WTC11 (cell line): Measurements from ENCODE around the gene MOB3B. TPM values are rescaled to one million over a fixed set of nuclear protein-coding genes. Genes with fewer than 3 reads are reported as not detected.

Experiments
- ATAC-seq: fragments of 200-7000 bp; cut with Tn5 transposase; 2 replicates; pipeline ENCODE4 v1.10.0; 2021; ENCODE audit warnings: mild to moderate bottlenecking, moderate library complexity
- CTCF ChIA-PET: fragments of 300-600 bp; sonication (Branson Sonifier 250); formaldehyde crosslinking; loops from one replicate; lab custom pipeline; 2021; ENCODE audit warnings: antibody characterized with exemption; lab: Charles Lee
- POLR2A ChIA-PET: fragments of 350-600 bp; sonication (Branson Sonifier 250); formaldehyde crosslinking; loops from one replicate; lab custom pipeline; 2021; ENCODE audit warnings: antibody characterized with exemption; lab: Charles Lee
- DNase-seq: peaks from one replicate; pipeline ENCODE4 v3.0.0; 2021; ENCODE audit warnings: low spot score
- H3K27ac Mint-ChIP-seq: 2 replicates; pipeline ENCODE4 v1.8.0; 2021; ENCODE audit warnings: mixed read lengths
- H3K27me3 Mint-ChIP-seq: 2 replicates; pipeline ENCODE4 v1.8.0; 2021; ENCODE audit warnings: low read depth, mild to moderate bottlenecking, moderate library complexity, mixed read lengths
- H3K36me3 Mint-ChIP-seq: 2 replicates; pipeline ENCODE4 v1.8.0; 2021; ENCODE audit warnings: mixed read lengths
- H3K4me1 Mint-ChIP-seq: 2 replicates; pipeline ENCODE4 v1.8.0; 2022; ENCODE audit warnings: mixed read lengths
- H3K4me3 Mint-ChIP-seq: 2 replicates; pipeline ENCODE4 v1.8.0; 2021; ENCODE audit warnings: mild to moderate bottlenecking, moderate library complexity, mixed read lengths
- H3K9me3 Mint-ChIP-seq: 2 replicates; pipeline ENCODE4 v1.8.0; 2021; ENCODE audit warnings: mixed read lengths
- ATF6 ChIP-seq: sonication (generic); formaldehyde crosslinking; IDR thresholded peaks from 2 replicates; pipeline ENCODE4 v1.8.1; 2023; ENCODE audit warnings: mild to moderate bottlenecking, missing genetic modification reagents
- FOXP4 ChIP-seq: sonication (generic); formaldehyde crosslinking; IDR thresholded peaks from 2 replicates; pipeline ENCODE4 v1.8.0; 2022; ENCODE audit warnings: mild to moderate bottlenecking, missing genetic modification reagents
- GABPB1 ChIP-seq: sonication (generic); formaldehyde crosslinking; IDR thresholded peaks from 2 replicates; pipeline ENCODE4 v1.8.1; 2023; ENCODE audit warnings: mild to moderate bottlenecking, missing genetic modification reagents
- GRHL2 ChIP-seq: fragments of 250-450 bp; sonication (Bioruptor Pico); IDR thresholded peaks from 2 replicates; pipeline ENCODE4 v1.8.0; 2022; ENCODE audit warnings: mild to moderate bottlenecking, moderate library complexity; ENCODE audit not compliant: insufficient replicate concordance, severe bottlenecking
- GTF2I ChIP-seq: fragments of 250-450 bp; sonication (Bioruptor Pico); conservative IDR thresholded peaks from 2 replicates; pipeline ENCODE4 v1.4.0; 2021; ENCODE audit warnings: mild to moderate bottlenecking
- IRF2 ChIP-seq: sonication (generic); formaldehyde crosslinking; IDR thresholded peaks from 2 replicates; pipeline ENCODE4 v1.8.0; 2022; ENCODE audit warnings: low read depth, missing genetic modification reagents, borderline replicate concordance
- JAZF1 ChIP-seq: fragments of 250-450 bp; sonication (Bioruptor Pico); IDR thresholded peaks from 2 replicates; pipeline ENCODE4 v1.9.0; 2021; ENCODE audit warnings: moderate library complexity, mild to moderate bottlenecking, inconsistent platforms
- JUN ChIP-seq: sonication (generic); formaldehyde crosslinking; IDR thresholded peaks from 2 replicates; pipeline ENCODE4 v1.8.0; 2023; ENCODE audit warnings: mild to moderate bottlenecking, missing genetic modification reagents
- NFE2L1 ChIP-seq: sonication (generic); formaldehyde crosslinking; IDR thresholded peaks from 2 replicates; pipeline ENCODE4 v1.8.1; 2023; ENCODE audit warnings: missing genetic modification reagents
- RORB ChIP-seq: fragments of 250-450 bp; sonication (Bioruptor Pico); IDR thresholded peaks from 2 replicates; pipeline ENCODE4 v1.9.0; 2021; ENCODE audit warnings: mild to moderate bottlenecking
- SMAD3 ChIP-seq: sonication (generic); formaldehyde crosslinking; IDR thresholded peaks from 2 replicates; pipeline ENCODE4 v1.8.0; 2022; ENCODE audit warnings: missing genetic modification reagents, mild to moderate bottlenecking, borderline replicate concordance
- TP53 ChIP-seq: sonication (generic); formaldehyde crosslinking; IDR thresholded peaks from 2 replicates; pipeline ENCODE4 v1.8.1; 2023; ENCODE audit warnings: mild to moderate bottlenecking, missing genetic modification reagents
- ZNF281 ChIP-seq: sonication (generic); formaldehyde crosslinking; IDR thresholded peaks from 2 replicates; pipeline ENCODE4 v1.8.0; 2023; ENCODE audit warnings: mild to moderate bottlenecking, missing genetic modification reagents
- total RNA-seq: library from RNA; stranded (reverse); gene quantifications from 3 replicates; pipeline ENCODE4 v1.2.3, GENCODE V29; 2021
- TF ChIP-seq, protein P1 (sequence below): sonication (generic); formaldehyde crosslinking; IDR thresholded peaks from 2 replicates; pipeline ENCODE4 v1.8.1; 2023; ENCODE audit warnings: mild to moderate bottlenecking, missing genetic modification reagents, moderate library complexity
- TF ChIP-seq, protein P2 (sequence below): fragments of 250-450 bp; sonication (Bioruptor Pico); IDR thresholded peaks from 2 replicates; pipeline ENCODE4 v1.8.0; 2021; ENCODE audit warnings: mild to moderate bottlenecking
- TF ChIP-seq, protein P3 (sequence below): sonication (generic); formaldehyde crosslinking; IDR thresholded peaks from 2 replicates; pipeline ENCODE4 v1.8.1; 2022; ENCODE audit warnings: mild to moderate bottlenecking, moderate library complexity, missing genetic modification reagents

MOB3B gene
- total RNA-seq, 1 experiment from 2014 or later, result 25.1 TPM

- TF ChIP-seq, protein P1, sequence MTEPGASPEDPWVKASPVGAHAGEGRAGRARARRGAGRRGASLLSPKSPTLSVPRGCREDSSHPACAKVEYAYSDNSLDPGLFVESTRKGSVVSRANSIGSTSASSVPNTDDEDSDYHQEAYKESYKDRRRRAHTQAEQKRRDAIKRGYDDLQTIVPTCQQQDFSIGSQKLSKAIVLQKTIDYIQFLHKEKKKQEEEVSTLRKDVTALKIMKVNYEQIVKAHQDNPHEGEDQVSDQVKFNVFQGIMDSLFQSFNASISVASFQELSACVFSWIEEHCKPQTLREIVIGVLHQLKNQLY, result no peak
- TF ChIP-seq, protein P2, sequence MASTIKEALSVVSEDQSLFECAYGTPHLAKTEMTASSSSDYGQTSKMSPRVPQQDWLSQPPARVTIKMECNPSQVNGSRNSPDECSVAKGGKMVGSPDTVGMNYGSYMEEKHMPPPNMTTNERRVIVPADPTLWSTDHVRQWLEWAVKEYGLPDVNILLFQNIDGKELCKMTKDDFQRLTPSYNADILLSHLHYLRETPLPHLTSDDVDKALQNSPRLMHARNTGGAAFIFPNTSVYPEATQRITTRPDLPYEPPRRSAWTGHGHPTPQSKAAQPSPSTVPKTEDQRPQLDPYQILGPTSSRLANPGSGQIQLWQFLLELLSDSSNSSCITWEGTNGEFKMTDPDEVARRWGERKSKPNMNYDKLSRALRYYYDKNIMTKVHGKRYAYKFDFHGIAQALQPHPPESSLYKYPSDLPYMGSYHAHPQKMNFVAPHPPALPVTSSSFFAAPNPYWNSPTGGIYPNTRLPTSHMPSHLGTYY, result no peak
These were observed 176.5 kb downstream of the MOB3B start (continued) for GRCh38 chr9:27353166-27353473.

GRCh38 chr9:27352457-27353165 is 177.0 kb downstream of the MOB3B start:
- peaks cover 6% of the 10 kb centered on the region; the same call in 1 of the 2 replicates for H3K36me3 Mint-ChIP-seq
- ChIA-PET POLR2A (no interaction called here), CTCF (interaction anchor here (2.5 kb wide), 1 partner anchor 17 kb away, joined by 5 read pairs; no protein-coding TSS in a partner anchor)
- no peak for TF ChIP-seq SMAD3
- no peak for TF ChIP-seq RORB
- TF ChIP-seq, protein P3, sequence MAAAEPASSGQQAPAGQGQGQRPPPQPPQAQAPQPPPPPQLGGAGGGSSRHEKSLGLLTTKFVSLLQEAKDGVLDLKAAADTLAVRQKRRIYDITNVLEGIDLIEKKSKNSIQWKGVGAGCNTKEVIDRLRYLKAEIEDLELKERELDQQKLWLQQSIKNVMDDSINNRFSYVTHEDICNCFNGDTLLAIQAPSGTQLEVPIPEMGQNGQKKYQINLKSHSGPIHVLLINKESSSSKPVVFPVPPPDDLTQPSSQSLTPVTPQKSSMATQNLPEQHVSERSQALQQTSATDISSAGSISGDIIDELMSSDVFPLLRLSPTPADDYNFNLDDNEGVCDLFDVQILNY (CRISPR knock-in tag), result no peak
- TF ChIP-seq IRF2, result no peak
- TF ChIP-seq JAZF1 (CRISPR knock-in tag), result no peak
- TF ChIP-seq GABPB1, result no peak
- TF ChIP-seq ZNF281 (CRISPR knock-in tag), result no peak
- TF ChIP-seq GTF2I (CRISPR knock-in tag), result no peak
- no peak for TF ChIP-seq ATF6 (CRISPR knock-in tag)
- H3K4me1 Mint-ChIP-seq, result peaks cover 55% of the 10 kb centered on the region
- ATAC-seq (no peak), DNase-seq (no peak)
- H3K4me3 Mint-ChIP-seq, result no peak overlapping the region
- H3K27me3 Mint-ChIP-seq, result no peaks in the 10 kb centered on the region; the same call in 1 of the 2 replicates
- H3K27ac Mint-ChIP-seq, result no peak overlapping the region
- H3K9me3 Mint-ChIP-seq, result no peaks in the 10 kb centered on the region

DNA sequence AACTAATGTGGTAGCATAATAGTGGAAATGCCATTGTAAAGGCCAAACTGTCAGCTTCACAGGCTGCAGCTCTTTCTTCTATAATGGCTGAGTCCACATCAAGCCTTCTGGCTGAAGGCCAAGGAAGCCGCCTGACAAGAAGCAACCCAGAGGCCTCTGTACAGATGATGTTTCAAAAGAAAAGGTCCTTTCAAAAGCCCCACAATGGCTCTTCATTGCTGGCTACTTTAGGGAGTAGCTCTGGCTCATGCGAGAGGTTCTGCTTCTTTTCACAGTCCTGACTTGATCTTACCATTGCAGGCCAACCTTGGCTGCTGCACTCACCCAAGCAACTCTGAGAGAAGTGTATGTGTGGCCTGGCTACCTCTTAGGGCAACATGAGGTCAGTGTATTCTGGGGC is 178.2 kb downstream of the MOB3B start:
- no peak overlapping the region for H3K4me3 Mint-ChIP-seq
- ATAC-seq (no peak), DNase-seq (no peak)
- H3K36me3 Mint-ChIP-seq, result peaks cover 6% of the 10 kb centered on the region; the same call in 1 of the 2 replicates
- TF ChIP-seq FOXP4, result no peak
- TF ChIP-seq GRHL2 (CRISPR knock-in tag), result no peak
- no peak for TF ChIP-seq JUN (CRISPR knock-in tag)
- no peak for TF ChIP-seq GABPB1
- TF ChIP-seq NFE2L1 (CRISPR knock-in tag), result no peak
- TF ChIP-seq, protein P2, result no peak
- TF ChIP-seq JAZF1 (CRISPR knock-in tag), result no peak
- TF ChIP-seq TP53 (CRISPR knock-in tag), result no peak
- H3K4me1 Mint-ChIP-seq, result peaks cover 53% of the 10 kb centered on the region
- ChIA-PET CTCF (no interaction called here), POLR2A (no interaction called here)
- no peaks in the 10 kb centered on the region; the same call in 1 of the 2 replicates for H3K27me3 Mint-ChIP-seq
- no peak overlapping the region for H3K27ac Mint-ChIP-seq
- no peaks in the 10 kb centered on the region for H3K9me3 Mint-ChIP-seq
